SK-N-SH (cell line): ENCODE measurements around the gene GPR34. TPM values are rescaled to one million over a fixed set of nuclear protein-coding genes. Genes with fewer than 3 reads are reported as not detected.
"Not testable (repeated sequence)": the region's sequence is repeated elsewhere in the genome, so short reads cannot be mapped to it uniquely, and the experiment has no call there.

Experiments
- CTCF ChIA-PET: fragments of 300-600, 350-600 bp; formaldehyde crosslinking; extraction: SDS; loops from one replicate; lab custom pipeline; 2021; lab: Yijun Ruan, JAX
- POLR2A ChIA-PET: fragments of 350-600 bp; sonication (Branson Sonifier 250); formaldehyde crosslinking; extraction: SDS; loops from one replicate; lab custom pipeline; 2020; ENCODE audit warnings: antibody characterized with exemption, inconsistent platforms; lab: Yijun Ruan, JAX
- DNase-seq: peaks from one replicate; pipeline ENCODE4 v3.0.0; 2012
- H2AFZ ChIP-seq: fragments of 200-600 bp; sonication (generic); 2 replicates; pipeline ENCODE4 v1.8.1; 2016; ENCODE audit warnings: antibody characterized with exemption, mild to moderate bottlenecking, low read depth
- H3F3A ChIP-seq: fragments of 200-600 bp; sonication (generic); replicated peaks from 2 replicates; pipeline ENCODE3; 2016; ENCODE audit warnings: antibody characterized with exemption, mild to moderate bottlenecking; ENCODE audit not compliant: insufficient read depth
- H3K27ac ChIP-seq, 2 experiments: fragments of 200-500 bp in 1 of 2; fragments of 200-600 bp in 1 of 2; sonication (Bioruptor generic) in 1 of 2; sonication (generic), shearing (Covaris generic) in 1 of 2; 2 replicates each; pipeline versions ENCODE4 v1.5.1 to v1.6.1; 2014 to 2016; ENCODE audit warnings: low read depth in 2 of 2, inconsistent platforms in 1 of 2, low read length in 1 of 2, mild to moderate bottlenecking in 1 of 2, mixed read lengths in 1 of 2
- H3K27me3 ChIP-seq: fragments of 200-600 bp; sonication (generic), shearing (Covaris generic); 2 replicates; pipeline ENCODE4 v1.6.1; 2016; ENCODE audit warnings: mixed run types; ENCODE audit not compliant: insufficient read depth
- H3K36me3 ChIP-seq, 2 experiments: fragments of 200-500 bp in 1 of 2; fragments of 200-600 bp in 1 of 2; sonication (Bioruptor generic) in 1 of 2; sonication (generic) in 1 of 2; replicated peaks in 1 of 2; 2 replicates each; pipeline versions ENCODE3 to v1.5.1; 2014 to 2016; ENCODE audit warnings: low read length in 1 of 2, mild to moderate bottlenecking in 1 of 2; ENCODE audit not compliant: insufficient read depth in 2 of 2, control insufficient read depth in 1 of 2
- H3K4me1 ChIP-seq, 2 experiments: fragments of 200-500 bp in 1 of 2; fragments of 200-600 bp in 1 of 2; sonication (Bioruptor generic) in 1 of 2; sonication (generic), shearing (Covaris generic) in 1 of 2; 2 replicates each; pipeline versions ENCODE4 v1.5.1 to v1.6.1; 2014 to 2016; ENCODE audit warnings: low read depth in 1 of 2, low read length in 1 of 2, mixed run types in 1 of 2; ENCODE audit not compliant: insufficient read depth in 2 of 2, control insufficient read depth in 1 of 2
- H3K4me2 ChIP-seq: fragments of 200-600 bp; sonication (generic), shearing (Covaris generic); 2 replicates; pipeline ENCODE4 v1.6.1; 2017; ENCODE audit warnings: mixed run types
- H3K4me3 ChIP-seq, 2 experiments: fragments of 200-500 bp in 1 of 2; fragments of 200-600 bp in 1 of 2; sonication (Bioruptor generic) in 1 of 2; sonication (generic), shearing (Covaris generic) in 1 of 2; 2 replicates each; pipeline versions ENCODE4 v1.5.1 to v1.8.1; 2014 to 2016; ENCODE audit warnings: low read depth in 2 of 2, inconsistent platforms in 1 of 2, low read length in 1 of 2, mild to moderate bottlenecking in 1 of 2, mixed read lengths in 1 of 2, moderate library complexity in 1 of 2
- H3K79me2 ChIP-seq: fragments of 200-600 bp; sonication (generic); 2 replicates; pipeline ENCODE4 v1.8.1; 2017; ENCODE audit warnings: mild to moderate bottlenecking; ENCODE audit not compliant: insufficient read depth
- H3K9ac ChIP-seq: fragments of 200-600 bp; sonication (generic); 2 replicates; pipeline ENCODE4 v1.6.1; 2017; ENCODE audit warnings: mixed run types
- H3K9me2 ChIP-seq: fragments of 200-600 bp; sonication (generic); 2 replicates; pipeline ENCODE4 v1.6.1; 2017; ENCODE audit warnings: mixed run types
- H3K9me3 ChIP-seq: fragments of 200-600 bp; sonication (generic); 2 replicates; pipeline ENCODE4 v1.6.1; 2017; ENCODE audit warnings: mixed run types, mild to moderate bottlenecking, moderate library complexity
- H4K20me1 ChIP-seq: fragments of 200-600 bp; sonication (generic); 2 replicates; pipeline ENCODE4 v1.6.1; 2017; ENCODE audit warnings: mild to moderate bottlenecking, mixed run types; ENCODE audit not compliant: insufficient read depth
- CHD2 ChIP-seq: fragments of 150-350 bp; IDR thresholded peaks from 2 replicates; pipeline ENCODE4 v1.6.1; 2018; ENCODE audit warnings: low read length; ENCODE audit not compliant: partially characterized antibody
- CTCF ChIP-seq: fragments of 200-600 bp; sonication (generic); IDR thresholded peaks from 2 replicates; pipeline ENCODE4 v1.6.1; 2017; ENCODE audit warnings: antibody characterized with exemption, mild to moderate bottlenecking, moderate library complexity
- EP300 ChIP-seq, 2 experiments: IDR thresholded peaks; 2 replicates each; pipeline versions ENCODE4 v1.4.0 to v1.6.1; 2012; ENCODE audit warnings: borderline replicate concordance in 1 of 2, low read depth in 1 of 2, low read length in 1 of 2
- FOXJ3 ChIP-seq: sonication (generic); formaldehyde crosslinking; IDR thresholded peaks from 2 replicates; pipeline ENCODE4 v1.5.1; 2020; ENCODE audit warnings: mild to moderate bottlenecking, missing genetic modification reagents
- PBX3 ChIP-seq: IDR thresholded peaks from 2 replicates; pipeline ENCODE4; 2012
- TEAD4 ChIP-seq: IDR thresholded peaks from 2 replicates; pipeline ENCODE4 v1.4.0; 2012; ENCODE audit warnings: mild to moderate bottlenecking, borderline replicate concordance; ENCODE audit not compliant: insufficient read depth
- USF2 ChIP-seq: fragments of 150-350 bp; IDR thresholded peaks from 2 replicates; pipeline ENCODE4 v1.6.1; 2017; ENCODE audit warnings: antibody characterized with exemption, low read length, low read depth, borderline replicate concordance
- WGBS: methylation state at CpG from one replicate; pipeline ENCODE4 v1.1.6; 2017; ENCODE audit warnings: low lambda C conversion rate; 5-methylcytosine and 5-hydroxymethylcytosine counted together
- polyA plus RNA-seq, 3 experiments: library from polyadenylated mRNA; depleted of rRNA; stranded (reverse); fragments of >200 nt; gene quantifications; 2 replicates each; pipeline ENCODE4 v1.2.3, GENCODE V29; 2012

GPR34 gene
- polyA plus RNA-seq, 1 of the 3 experiments (the other 2 are of a cell fraction) = not detected

- TF ChIP-seq CTCF = no peak
- no peak for TF ChIP-seq USF2
- no peak for TF ChIP-seq EP300 (IDR thresholded peaks at IDR 0.05; ENCODE audit: borderline replicate concordance in 1 of 2, low read depth in 1 of 2, low read length in 1 of 2)
- TF ChIP-seq PBX3 = no peak
- TF ChIP-seq CHD2 = no peak
- no peak for TF ChIP-seq TEAD4
These were observed 16.1 kb upstream of the GPR34 start (continued) for GRCh38 chrX:41672643-41673042.

GRCh38 chrX:41676361-41676760 lies 12.4 kb upstream of the GPR34 start:
- H3K79me2 ChIP-seq, H3K4me2 ChIP-seq, H4K20me1 ChIP-seq, CTCF ChIA-PET, H3K4me1 ChIP-seq, H3K9me2 ChIP-seq, H3K36me3 ChIP-seq, H3K4me3 ChIP-seq, H2AFZ ChIP-seq, POLR2A ChIA-PET, H3K27me3 ChIP-seq, H3K9ac ChIP-seq, DNase-seq, H3K27ac ChIP-seq, H3F3A ChIP-seq, H3K9me3 ChIP-seq: not testable (repeated sequence)
- 71% methylated on average over 15 of the region's 15 CpGs for WGBS

- Histone ChIP-seq H3K9ac (no peak overlapping the region), H3K9me2 (no peaks in the 10 kb centered on the region), H3K27ac (no peak overlapping the region), H3F3A (no peaks in the 10 kb centered on the region), H3K79me2 (no peaks in the 10 kb centered on the region), H3K9me3 (no peaks in the 10 kb centered on the region), H3K27me3 (no peaks in the 10 kb centered on the region; the same call in 1 of the 2 replicates), H3K4me1 (no peaks in the 10 kb centered on the region), H4K20me1 (no peaks in the 10 kb centered on the region), H3K36me3 (no peaks in the 10 kb centered on the region), H3K4me3 (no peak overlapping the region), H2AFZ (no peak overlapping the region), H3K4me2 (no peak overlapping the region)
- WGBS = 54% methylated on average over 6 of the region's 6 CpGs
- TF ChIP-seq FOXJ3 = no peak
- ChIA-PET POLR2A (no interaction called here), CTCF (no interaction called here)
- no peak for DNase-seq
These were observed 11.4 kb upstream of the GPR34 start for GRCh38 chrX:41677183-41678060.
